Astrocyte of the cerebellum (primary cell): ENCODE results near the gene LAMA2.

Experiments
- DNase-seq: peaks from one replicate; pipeline ENCODE4 v3.0.0-alpha.2; 2011; ENCODE audit warnings: low read depth
- H3K4me3 ChIP-seq: 2 replicates; pipeline ENCODE4 v1.5.1; 2011; ENCODE audit warnings: mild to moderate bottlenecking, low read depth, low read length, moderate library complexity
- in situ Hi-C: cut with HindIII; loops from 2 replicates; pipeline ENCODE4 v1.10.0; 2017; ENCODE audit warnings: low sequenced_read_pairs
- TF ChIP-seq, protein P1 (sequence below): IDR thresholded peaks from 2 replicates; pipeline ENCODE4 v1.5.1; 2012; ENCODE audit warnings: low read length, low read depth, moderate library complexity, mild to moderate bottlenecking; ENCODE audit errors: missing control alignments

LAMA2 gene

DNA sequence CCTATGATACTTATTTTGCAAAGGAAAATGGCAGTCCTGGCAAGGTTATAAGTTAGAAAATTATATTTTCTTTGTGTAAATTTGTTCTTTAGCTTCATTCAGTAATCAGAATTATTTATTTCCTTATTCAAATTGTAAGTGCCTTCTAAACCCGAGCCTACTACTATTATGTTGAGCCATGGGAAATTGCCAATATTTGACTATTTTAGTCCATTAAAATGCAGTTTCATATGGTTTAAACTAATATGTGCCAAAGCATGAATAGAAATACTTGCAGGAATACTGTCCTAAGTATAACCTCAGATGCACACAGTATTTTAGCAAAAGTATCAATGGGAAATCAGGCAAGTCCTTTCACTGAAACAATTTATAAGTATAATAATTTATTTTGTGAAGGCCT, 228.4 kb downstream of the LAMA2 start:
- in situ Hi-C loops: no loop called here
- no peak overlapping the region for H3K4me3 ChIP-seq
- DNase-seq: no peak
- TF ChIP-seq, protein P1, sequence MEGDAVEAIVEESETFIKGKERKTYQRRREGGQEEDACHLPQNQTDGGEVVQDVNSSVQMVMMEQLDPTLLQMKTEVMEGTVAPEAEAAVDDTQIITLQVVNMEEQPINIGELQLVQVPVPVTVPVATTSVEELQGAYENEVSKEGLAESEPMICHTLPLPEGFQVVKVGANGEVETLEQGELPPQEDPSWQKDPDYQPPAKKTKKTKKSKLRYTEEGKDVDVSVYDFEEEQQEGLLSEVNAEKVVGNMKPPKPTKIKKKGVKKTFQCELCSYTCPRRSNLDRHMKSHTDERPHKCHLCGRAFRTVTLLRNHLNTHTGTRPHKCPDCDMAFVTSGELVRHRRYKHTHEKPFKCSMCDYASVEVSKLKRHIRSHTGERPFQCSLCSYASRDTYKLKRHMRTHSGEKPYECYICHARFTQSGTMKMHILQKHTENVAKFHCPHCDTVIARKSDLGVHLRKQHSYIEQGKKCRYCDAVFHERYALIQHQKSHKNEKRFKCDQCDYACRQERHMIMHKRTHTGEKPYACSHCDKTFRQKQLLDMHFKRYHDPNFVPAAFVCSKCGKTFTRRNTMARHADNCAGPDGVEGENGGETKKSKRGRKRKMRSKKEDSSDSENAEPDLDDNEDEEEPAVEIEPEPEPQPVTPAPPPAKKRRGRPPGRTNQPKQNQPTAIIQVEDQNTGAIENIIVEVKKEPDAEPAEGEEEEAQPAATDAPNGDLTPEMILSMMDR: no peak

DNA sequence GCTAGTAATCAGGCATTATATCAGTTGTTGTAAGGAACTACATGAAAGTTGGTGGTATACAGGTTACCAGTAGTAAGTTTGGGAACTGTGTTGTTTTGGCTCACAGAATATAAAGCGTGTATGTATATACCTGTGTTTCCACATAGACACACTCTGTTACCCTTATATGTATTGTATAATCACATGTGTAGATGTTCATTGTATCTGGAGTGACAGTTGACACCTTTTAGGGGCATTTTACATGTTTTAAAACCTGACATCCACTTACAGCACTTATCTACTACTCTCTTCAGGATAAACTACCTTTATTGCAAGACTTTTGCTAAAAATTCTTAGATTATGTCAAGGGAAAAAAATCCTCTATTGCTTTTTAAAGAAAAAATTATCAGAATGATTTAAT, 228.9 kb downstream of the LAMA2 start:
- H3K4me3 ChIP-seq: no peak overlapping the region
- in situ Hi-C loops: no loop called here
- no peak for DNase-seq
- TF ChIP-seq, protein P1: no peak

DNA sequence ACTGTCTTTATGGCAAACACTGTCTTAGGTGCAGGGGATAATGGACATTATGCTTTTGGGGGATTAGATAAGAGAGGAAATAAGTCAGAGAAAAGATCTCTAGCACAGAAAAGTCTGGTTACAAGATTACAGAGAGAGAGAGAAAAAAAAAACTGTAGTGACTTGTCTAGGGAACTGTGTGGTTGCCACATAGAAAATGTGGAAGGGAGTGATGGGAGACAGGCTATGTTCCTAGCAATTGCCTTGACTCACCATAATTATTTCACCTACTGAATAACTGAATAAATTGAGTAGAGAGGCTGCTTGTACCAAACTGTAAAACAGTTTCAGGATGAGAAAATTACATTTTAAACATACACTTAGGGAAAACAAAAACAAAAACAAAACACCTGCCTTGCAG, 229.7 kb downstream of the LAMA2 start:
- TF ChIP-seq, protein P1: no peak
- DNase-seq: no peak
- no peak overlapping the region for H3K4me3 ChIP-seq
- in situ Hi-C loops: no loop called here

DNA sequence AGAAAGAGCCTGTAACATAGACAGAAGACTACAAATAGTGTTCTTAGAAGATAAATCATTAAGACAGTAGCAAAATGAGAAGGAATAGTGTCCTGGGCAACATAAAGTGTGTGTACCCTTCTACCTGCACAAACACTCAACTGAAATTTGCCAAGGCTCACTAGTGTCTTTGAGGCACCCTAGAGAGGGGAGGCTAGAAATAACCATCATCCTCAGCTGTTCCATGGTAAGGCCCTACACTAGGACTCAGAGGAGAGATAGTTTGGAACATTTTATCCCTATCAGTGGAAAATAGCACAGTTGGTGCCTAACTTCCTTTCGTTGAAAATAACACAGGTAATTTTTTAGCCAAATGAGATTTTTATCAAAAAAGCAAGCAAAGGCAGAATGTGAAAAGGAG, 230.7 kb downstream of the LAMA2 start:
- TF ChIP-seq, protein P1: no peak
- in situ Hi-C loops: no loop called here
- DNase-seq: no peak
- H3K4me3 ChIP-seq: no peak overlapping the region

DNA sequence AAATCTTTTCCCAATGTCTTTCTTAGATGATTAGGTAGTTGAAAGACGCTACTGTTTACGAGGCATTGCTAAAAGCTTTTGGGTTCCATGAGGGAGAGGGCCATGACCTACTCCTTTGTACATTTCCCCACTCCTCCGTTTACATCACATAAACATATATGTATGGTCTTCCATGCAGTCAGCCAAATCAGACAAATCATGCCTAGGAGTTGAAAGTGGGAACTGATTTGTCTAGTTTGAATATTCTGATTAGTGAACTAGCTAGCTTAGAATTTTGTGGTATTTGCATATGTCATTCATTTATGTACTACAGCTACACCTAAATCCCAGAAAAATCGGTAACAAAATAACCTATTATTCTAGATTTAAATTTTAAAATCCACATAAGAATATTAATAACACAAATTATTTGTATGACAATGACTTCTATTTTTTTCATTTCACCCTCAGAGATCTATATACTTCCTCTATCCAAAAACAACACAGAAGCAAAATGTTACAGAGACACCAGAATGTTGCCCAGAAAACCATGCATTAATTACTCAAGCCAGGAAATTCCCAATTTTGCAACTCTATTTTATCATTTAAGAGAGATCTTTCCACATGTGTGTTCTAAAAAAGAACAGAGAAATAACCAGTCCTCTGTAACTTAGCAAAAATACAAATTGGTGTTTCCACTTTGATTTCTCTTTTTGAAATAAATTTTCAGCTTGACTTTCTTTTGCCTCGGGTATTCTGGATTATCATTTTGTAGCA, 231.9 kb downstream of the LAMA2 start:
- in situ Hi-C loops: no loop called here
- no peak for DNase-seq
- TF ChIP-seq, protein P1: no peak
- no peak overlapping the region for H3K4me3 ChIP-seq

DNA sequence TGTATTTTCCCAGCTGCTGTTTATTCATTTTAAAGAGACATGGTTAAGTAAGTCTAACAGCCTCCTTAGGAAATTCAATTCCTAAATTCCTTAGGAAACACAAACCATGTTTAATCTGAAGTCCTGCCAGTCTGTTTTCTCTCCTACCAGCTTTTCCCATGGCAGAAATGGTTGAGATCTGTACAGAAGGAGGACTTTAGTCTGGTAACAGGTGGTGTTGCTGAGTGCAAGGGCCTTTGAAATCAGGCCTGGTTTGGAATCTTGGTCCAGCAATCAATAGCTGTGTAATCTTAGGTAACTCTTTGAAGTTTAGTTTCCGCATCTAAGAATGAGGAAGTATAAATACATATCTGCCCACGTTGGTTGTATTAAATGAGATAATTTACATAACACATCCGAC, 232.5 kb downstream of the LAMA2 start:
- TF ChIP-seq, protein P1: no peak
- no peak overlapping the region for H3K4me3 ChIP-seq
- DNase-seq: no peak
- in situ Hi-C loops: no loop called here
